GM21360 (cell line): ENCODE results near the gene IL1RAPL2.
"Not testable (repeated sequence)": the region's sequence is repeated elsewhere in the genome, so short reads cannot be mapped to it uniquely, and the experiment has no call there.

ENCODE experiments used
- ATAC-seq: cut with Tn5 transposase; IDR thresholded peaks from one replicate; pipeline ENCODE4 v1.9.1; 2021; ENCODE audit warnings: mild to moderate bottlenecking, moderate library complexity; ENCODE audit not compliant: unreplicated experiment

IL1RAPL2 gene

DNA sequence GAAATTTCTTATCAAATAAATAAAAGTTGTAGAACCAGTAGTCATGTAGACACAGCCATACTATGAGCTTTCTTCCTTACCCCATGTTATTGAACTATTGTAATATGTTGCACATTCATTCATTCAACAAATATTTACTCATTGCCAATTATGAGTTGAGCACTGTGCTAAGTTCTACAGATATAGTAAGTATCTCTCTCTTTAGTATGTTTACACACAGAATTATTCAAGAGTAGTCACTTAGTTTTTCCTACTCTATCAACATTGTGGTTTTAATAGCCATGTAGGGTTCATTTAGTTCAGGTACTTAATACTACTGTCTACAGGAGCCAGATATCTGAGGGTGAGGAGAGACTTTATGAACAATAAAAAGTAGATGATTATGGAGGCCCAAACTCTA is 568.3 kb downstream of the IL1RAPL2 start:
- no peak for ATAC-seq

DNA sequence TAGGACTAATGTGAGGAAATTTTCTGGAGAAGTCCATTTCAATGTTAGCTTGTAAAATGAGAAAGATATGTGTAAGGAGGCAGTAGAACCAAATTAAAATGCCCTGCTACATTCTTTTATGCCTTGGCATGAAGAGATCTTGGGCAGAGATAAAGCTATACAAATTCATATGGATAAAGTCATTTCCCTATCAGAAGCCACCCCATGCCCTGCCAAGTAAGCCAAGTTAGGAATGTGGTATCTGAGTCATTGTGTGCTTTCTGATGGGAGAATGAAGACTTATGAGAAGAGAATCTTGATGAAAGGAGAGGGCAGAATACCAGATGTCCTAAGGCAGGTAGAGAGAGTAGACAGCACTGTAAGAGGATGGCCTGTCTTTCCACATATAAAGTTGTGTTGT is 570.8 kb downstream of the IL1RAPL2 start:
- no peak for ATAC-seq

DNA sequence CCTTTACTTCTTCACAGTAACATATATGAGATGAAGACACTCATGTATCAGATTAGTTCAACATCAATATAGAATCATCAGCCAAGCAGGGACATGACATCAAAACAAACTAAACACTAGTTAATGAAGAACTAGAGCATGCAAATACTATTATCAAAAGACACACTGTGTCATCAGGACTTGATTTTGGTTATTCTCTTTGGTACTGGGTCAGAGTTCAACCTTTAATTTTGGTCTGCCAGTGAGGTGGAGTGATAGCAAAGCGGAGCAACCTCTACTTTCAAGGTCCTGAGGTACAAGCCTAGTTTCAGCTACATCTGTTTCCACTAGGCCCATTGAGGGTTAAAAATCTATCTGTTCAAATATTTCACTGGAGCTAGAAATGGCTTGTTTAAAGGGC is 584.0 kb downstream of the IL1RAPL2 start:
- no peak for ATAC-seq

DNA sequence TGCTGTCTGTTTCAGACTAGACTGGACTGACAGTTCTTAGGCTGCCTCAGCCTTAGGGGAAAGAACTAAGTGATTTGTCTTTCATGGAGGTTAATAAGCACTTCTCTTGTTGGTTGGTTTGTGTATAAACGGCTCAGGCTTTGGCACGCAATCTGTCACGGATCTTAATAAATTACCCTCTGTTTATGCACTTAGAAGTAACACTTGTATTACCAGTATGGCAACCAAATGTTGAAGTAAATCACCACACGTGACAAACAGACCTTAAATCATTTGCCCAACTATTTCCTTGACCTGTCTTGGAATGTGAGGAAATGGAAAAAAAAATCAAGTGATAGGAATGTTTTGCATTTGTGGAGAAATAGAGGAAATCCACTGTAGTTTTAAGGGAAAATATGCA is 584.6 kb downstream of the IL1RAPL2 start:
- ATAC-seq, result no peak

DNA sequence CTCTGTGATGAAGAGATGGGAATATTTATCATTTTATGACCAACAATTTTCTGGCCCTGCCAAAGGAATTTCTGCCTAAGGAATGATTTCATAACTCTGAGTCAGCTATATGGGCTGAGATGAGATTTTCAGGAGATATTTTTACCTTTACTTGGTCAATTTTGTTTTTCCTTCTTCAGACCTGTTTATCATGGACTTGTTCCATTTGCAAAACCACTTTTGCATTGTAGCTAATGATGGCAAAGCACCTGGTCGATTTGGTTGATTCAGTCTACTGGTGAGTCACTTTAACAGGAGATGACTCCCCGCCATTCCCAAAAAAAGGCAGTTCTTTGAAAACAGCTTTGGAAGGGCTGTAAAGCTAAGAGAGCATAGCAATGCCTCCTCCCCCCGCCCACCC is 601.2 kb downstream of the IL1RAPL2 start:
- ATAC-seq, result no peak

DNA sequence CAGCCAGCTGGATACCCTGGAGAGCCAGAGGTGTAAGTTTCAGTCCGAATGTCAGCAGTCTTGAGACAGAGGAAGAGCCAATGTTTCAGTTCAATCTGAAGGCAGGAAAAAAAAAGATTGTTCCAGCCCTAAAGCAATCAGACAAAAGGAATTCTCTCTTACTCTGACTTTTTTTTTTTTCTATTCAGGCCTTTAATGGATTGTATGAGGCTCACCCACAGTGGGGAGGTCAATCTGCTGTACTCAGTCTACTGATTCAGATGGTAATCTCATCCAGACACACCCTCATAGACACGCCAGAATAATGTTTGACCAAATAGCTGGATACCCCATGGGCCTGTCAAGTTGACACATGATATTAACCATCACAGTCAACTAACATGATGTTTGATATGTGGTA is 602.6 kb downstream of the IL1RAPL2 start:
- no peak for ATAC-seq

DNA sequence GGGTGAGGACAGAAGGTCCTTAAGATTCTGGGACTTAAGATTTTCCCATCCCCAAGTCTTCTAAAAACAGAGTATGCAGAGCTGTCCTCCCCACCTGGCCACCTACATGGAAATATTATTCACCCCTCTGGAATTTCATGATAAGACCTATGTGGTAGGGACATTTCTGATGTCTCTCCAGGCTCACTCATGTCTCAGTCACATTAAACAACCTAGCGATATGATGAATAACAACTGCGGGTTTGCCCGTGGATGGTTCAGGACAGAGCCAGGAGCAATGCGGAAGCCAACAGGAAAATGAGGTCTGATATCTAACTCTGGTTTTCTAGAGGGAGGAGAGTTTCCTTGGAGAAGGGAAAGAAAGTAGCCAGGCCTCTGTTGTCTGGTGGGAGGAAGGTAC is 607.1 kb downstream of the IL1RAPL2 start:
- no peak for ATAC-seq

DNA sequence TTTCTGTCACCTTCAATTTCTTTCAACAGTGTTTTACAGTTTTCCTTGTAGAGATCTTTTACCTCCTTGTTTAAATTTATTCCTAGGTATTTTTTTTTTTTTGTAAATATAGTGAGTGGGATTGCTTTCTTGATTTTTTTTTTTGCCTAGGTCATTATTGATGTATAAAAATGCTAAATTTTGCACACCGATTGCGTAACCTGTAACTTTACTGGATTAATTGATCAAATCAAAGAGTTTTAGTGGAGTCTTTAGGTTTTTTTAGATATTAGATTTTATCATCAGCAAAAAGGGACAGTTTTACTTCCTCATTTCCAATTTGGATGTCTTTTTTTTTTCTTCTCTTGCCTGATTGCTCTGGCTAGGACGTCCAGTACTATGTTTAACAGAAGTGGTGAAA is 613.6 kb downstream of the IL1RAPL2 start:
- ATAC-seq, result no peak

DNA sequence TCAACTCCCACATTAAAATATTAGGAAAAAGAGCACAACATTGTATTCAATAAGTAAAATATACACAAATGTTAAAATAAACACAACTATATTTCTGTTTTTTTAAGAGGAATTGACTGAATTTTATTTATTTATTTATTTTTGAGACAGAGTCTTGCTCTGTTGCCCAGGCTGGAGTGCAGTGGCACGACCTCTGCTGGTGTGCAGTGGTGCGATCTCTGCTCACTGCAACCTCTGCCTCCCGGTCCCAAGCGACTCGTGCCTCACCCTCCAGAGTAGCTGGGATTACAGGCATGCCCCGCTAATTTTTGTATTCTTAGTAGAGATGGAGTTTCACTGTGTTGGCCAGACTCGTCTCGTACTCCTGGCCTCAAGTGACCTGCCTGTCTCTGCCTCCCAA is 623.1 kb downstream of the IL1RAPL2 start:
- no peak for ATAC-seq

DNA sequence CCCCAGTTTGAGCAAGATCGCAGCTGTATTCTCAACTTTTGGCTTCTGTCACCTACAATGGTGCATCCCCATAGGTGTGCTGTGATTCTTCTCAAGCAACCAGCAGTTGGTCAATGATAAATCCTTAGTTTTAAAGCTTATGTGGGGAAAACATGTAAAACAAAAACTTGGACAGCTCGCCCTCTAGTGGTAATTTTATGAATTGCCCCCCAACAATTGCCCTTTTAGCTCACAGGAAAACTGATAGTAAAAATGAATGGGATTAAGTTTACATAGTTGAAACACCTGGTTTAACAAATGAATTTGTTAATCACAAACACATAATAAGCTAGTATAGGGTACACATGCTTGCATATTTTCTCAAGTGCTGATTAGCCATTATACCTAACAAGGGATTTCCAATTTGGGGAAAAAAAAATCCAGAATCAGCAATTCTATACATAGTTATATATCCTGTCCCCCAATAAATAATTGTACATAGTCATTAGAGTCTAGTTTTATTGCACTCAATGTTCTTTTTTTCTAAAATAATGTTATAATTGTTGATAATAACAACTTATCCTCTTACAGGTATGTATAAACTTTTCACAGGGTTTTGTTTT is 624.4 kb downstream of the IL1RAPL2 start:
- no peak for ATAC-seq

DNA sequence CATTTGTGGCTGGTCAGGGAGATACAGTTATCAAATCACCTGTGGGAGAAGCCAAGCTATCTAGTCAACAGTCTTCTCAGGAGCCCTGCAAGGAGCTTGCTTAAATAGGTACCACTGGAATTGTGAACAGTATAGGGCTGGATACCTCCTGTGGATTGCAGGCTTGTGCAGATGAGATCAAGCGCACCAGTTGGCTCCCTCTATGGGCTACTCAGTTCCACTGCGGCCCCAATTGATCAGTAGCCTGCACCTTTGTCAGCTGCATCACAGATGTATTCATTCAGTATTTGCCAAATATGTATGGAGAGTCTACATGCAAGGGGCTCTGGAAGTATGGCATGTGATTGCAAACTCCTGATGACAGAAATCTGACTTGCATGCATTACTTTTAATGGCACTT is 625.9 kb downstream of the IL1RAPL2 start:
- peak; percentile 60 for ATAC-seq

DNA sequence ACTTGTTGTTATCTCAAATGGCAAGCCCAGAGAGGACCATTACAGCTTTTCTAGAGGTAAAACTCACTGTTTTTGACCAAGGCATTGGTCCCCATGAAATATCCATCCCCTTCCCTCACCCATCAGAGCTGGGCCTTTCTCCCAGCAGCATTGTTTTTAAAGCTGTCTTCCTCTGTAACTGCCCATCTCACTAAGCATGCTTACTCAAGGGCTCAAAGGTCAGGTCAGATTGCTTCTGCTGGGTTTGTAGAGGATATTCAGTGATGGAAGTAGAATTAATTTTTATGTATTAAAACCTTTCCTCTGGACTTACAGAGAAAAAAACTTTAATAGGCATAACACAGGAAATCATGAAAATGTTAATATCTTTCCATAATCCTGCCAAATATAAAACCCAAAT is 643.4 kb downstream of the IL1RAPL2 start:
- no peak for ATAC-seq

DNA sequence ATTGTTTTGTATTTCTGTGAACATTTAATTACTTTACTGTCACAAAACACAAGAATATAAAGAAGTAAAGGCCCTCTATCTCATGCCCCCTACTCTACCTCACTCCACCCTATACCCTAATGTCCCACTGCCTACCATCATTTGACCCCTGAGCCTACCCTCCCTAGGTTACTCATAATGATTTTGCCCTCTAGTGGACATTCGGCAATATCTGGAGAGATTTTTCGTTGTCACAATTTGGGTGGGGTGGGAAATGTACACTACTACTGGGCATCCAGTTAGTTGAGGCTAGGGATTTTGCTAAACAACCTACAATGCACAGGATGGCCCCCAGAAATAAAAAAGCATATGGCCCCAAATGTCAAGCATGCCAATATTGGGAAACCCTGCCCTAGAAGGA is 644.3 kb downstream of the IL1RAPL2 start:
- no peak for ATAC-seq

DNA sequence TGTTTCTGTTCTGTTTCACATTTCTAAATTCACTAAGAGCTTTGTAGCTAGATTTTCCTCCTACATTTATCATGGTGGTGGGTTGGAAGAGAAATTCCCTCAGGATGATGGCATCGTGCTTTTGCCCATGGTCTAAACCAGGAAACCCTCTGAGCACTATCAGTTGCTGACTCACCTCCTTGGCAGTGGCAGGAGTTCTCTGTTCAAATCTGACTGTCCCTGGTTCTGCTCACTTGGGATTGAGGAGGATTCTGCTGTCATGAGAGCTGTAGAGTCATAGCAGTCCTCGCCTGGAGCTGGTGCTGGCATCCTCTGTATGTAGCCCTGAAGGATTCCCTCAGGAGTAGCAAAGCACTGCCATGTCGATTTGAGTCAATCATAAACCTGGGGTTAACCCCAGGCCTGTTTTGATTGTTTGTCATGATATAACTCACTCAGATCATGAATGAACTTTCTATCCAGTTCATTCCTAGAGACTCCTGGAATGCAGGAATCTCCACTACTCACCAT is 645.1 kb downstream of the IL1RAPL2 start:
- ATAC-seq, result no peak

DNA sequence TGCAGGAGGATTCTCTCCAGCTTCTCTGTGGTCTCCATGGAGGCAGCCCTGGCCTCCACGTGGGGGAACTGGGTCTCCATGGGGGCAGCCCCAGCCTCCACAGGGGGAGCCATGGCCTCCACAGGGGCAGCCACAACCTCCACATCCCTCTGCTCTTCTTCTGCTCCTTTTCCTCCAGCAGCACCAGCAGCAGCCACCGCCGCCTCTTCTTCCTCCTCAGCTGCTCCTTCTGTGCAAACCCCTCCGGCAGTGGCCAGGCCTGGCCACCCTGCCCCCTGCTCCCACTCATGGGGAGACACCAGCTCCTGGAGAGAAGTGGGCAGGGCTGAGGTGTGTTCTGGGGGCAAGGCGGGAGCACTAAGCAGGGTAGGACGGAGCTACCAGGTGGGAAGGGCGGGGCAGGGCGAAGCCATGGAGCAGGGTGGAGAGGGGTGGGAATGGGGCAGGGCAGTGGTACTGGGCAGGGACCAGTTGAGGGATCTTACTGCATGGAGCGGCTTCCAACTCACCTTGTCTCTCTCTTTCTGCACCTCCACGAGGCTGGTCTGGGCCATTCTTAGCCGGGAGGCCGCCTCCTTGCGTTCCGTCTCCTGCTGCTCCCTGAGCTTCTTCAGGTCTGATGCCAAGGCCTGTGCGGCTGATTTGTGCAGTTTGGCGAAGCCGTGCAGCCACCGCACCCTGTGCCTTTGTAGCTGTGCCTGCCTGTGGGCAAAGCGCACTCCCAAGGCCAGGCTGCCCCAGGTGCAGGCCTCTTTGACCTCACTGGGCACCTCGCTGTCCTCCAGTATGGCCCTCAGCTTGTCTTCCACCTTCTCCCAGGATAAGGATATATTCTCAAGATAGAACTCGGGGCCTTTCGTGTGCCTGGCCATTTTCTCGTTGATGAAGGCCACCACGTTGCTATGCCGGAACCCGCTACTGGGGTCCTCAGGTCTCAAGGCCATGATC is 653.7 kb downstream of the IL1RAPL2 start:
- no peak for ATAC-seq

DNA sequence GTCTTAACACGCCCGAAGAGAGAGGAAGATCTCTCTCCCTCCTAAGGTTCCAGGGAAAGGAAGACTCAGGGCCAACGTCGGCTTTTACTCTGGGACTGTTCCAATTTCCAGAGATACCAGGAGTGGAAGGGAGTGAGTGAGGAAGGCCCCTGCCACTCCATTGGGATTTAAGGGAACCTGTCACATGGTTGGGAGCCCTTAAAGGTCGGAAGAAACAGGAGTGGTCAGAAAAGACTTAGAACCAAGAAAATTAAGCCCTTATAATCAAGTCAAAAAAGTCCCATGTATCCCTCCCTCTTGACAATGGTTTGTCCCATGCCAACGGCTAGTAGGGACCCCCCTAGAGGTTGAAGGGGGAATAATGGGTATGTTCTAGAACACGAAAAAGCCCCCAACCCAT is 654.6 kb downstream of the IL1RAPL2 start, which contains the start of gene TEX13A:
Gene TEX13A (minus strand): TSS at position 59 of the 400 bp plus-strand sequence. CDS start 297 bp downstream, outside the sequence.
- ATAC-seq, result no peak

DNA sequence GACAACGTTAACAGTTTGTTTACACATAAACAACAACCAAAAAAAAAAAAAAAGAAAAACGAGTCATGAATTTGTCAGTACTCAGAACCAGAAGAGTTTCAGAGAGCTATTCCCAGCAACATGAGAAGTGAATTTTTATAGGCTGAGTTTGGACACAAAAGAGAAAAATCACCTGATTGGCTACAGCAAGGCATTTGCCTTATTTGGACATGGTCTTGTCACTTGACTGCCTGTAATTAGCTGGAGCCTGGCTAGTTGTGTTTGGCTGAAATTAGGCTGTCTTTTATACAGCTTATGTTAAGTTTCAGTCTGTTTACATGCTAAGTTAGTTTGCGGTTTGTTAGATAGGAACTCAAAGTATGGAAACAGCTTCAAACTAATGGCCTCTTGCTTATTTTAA is 655.4 kb downstream of the IL1RAPL2 start:
- no peak for ATAC-seq

DNA sequence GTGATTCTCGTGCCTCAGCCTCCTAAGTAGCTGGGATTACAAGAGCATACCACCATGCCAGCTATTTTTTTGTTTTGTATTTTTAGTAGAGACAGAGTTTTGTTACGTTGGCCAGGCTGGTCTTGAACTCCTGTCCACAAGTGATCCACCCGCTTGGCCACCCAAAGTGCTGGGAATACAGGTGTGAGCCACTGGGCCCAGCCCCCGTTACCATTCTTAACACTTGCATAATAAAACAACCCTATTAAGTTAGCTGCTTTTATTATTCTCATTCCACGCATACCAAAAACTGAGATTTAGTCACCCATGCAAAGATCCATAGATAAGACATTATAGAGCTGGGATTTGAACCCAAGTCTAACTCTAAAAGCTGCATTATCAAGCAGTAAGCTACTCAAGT is 660.5 kb downstream of the IL1RAPL2 start:
- no peak for ATAC-seq

DNA sequence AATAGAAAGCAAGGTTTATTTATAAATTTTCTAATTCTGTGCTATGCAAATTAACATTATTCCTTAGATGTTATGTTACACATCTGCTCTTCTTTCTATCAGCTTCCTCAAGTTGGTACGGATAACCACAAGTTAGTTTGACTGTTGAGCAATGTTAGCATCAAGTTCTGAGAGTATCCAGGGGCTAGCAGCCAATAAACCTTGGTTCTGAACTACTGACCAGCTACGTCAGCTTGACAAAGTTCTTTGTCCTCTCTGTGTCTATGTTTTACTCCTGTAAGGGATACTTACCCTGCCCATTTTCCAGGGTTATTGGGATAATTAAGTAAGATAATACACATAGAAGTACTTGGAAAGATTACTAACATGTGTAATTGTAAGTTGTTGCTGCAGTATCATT is 662.6 kb downstream of the IL1RAPL2 start:
- ATAC-seq, result no peak

DNA sequence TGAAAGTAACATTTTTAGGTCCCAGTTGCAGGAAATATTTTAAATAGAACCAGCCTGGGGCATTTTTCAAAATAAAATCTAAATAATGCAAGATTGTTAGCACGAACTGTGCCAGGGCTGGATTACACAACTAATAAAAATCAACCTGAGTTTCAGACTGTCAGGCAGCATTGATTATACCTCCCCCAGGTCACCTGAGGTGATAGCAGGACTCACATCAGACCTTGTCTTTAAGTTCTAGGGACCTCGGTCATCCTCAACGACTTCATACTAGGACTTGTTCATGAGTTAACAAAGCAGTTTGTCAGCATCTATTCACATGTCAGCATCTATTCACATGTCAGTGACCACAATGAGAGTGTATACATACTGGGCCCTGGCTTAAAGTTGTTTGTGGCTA is 663.1 kb downstream of the IL1RAPL2 start:
- no peak for ATAC-seq

DNA sequence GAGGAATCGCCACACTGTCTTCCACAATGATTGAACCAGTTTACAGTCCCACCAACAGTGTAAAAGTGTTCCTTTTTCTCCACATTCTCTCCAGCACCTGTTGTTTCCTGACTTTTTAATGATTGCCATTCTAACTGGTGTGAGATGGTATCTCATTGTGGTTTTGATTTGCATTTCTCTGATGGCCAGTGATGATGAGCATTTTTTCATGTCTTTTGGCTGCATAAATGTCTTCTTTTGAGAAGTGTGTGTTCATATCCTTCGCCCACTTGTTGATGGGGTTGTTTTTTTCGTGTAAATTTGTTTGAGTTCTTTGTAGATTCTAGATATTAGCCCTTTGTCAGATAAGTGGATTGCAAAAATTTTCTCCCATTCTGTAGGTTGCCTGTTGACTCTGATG is 671.4 kb downstream of the IL1RAPL2 start:
- not testable (repeated sequence) for ATAC-seq

DNA sequence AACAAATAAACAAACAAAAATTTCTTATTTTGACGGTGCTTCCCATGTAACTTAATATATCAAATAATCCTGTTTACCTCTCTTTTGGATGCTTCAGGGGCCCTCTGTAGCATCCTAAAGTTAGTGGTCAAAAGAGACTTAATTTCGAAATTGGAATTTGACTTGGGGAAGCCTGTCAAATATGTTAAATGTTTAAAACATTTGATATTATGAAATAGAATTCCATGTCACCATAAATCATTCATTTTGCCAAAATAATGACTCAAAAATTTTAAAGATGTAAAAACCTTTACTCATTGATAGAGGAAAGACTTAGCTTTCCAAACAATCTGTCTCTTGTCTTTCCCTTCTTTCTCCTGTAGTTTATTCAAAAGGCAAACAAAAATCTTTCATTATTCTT is 675.1 kb downstream of the IL1RAPL2 start:
- no peak for ATAC-seq
